Liver (tissue), 9 donors: ENCODE measurements around the gene OAS1. TPM values are rescaled to one million over a fixed set of nuclear protein-coding genes. Genes with fewer than 3 reads are reported as not detected.
A peak's percentile ranks its signal among the peaks of the same experiment; 100 is the strongest.

ENCODE experiments used
- DNase-seq: peaks from one replicate; pipeline ENCODE4 v3.0.0-alpha.2; 2017; ENCODE audit warnings: low spot score
- H3K27ac ChIP-seq, 2 donors: one replicate each; pipeline ENCODE4 v1.7.0; 2013; ENCODE audit warnings: inconsistent platforms in 2 of 2, low read length in 2 of 2, control low read depth in 1 of 2, low read depth in 1 of 2, mild to moderate bottlenecking in 1 of 2
- H3K27me3 ChIP-seq, 4 donors: one replicate each; pipeline versions ENCODE4 v1.6.1 to v1.7.0; 2013; ENCODE audit warnings: low read length in 3 of 4, inconsistent platforms in 1 of 4, mild to moderate bottlenecking in 1 of 4, moderate library complexity in 1 of 4; ENCODE audit not compliant: control insufficient read depth in 4 of 4, insufficient read depth in 4 of 4
- H3K36me3 ChIP-seq, 4 donors: one replicate each; pipeline versions ENCODE4 v1.6.1 to v1.7.0; 2013; ENCODE audit warnings: low read length in 3 of 4, mild to moderate bottlenecking in 3 of 4, low read depth in 1 of 4, moderate library complexity in 1 of 4; ENCODE audit not compliant: control insufficient read depth in 4 of 4, insufficient read depth in 3 of 4
- H3K4me1 ChIP-seq, 4 donors: one replicate each; pipeline versions ENCODE4 v1.6.1 to v1.7.0; 2013; ENCODE audit warnings: low read length in 3 of 4, mild to moderate bottlenecking in 3 of 4, moderate library complexity in 1 of 4; ENCODE audit not compliant: control insufficient read depth in 4 of 4, insufficient read depth in 4 of 4
- H3K4me3 ChIP-seq, 3 donors: one replicate each; pipeline versions ENCODE4 v1.6.1 to v1.7.0; 2013; ENCODE audit warnings: low read length in 3 of 3, control low read depth in 1 of 3, low read depth in 1 of 3, mild to moderate bottlenecking in 1 of 3
- H3K9ac ChIP-seq, 2 donors: one replicate each; pipeline ENCODE4 v1.7.0; 2013; ENCODE audit warnings: low read length in 2 of 2, mild to moderate bottlenecking in 2 of 2, moderate library complexity in 2 of 2, control low read depth in 1 of 2, low read depth in 1 of 2
- H3K9me3 ChIP-seq, 4 donors: one replicate each; pipeline versions ENCODE4 v1.6.1 to v1.7.0; 2013; ENCODE audit warnings: low read length in 3 of 4; ENCODE audit not compliant: control insufficient read depth in 4 of 4
- EGR1 ChIP-seq, 2 donors: IDR thresholded peaks; 2 replicates each; pipeline ENCODE4 v1.6.1; 2016 to 2018; ENCODE audit warnings: antibody characterized with exemption in 2 of 2, low read depth in 2 of 2
- FOXA1 ChIP-seq: IDR thresholded peaks from 2 replicates; pipeline ENCODE4 v1.6.1; 2016; ENCODE audit warnings: antibody characterized with exemption
- HNF4A ChIP-seq, 2 donors: conservative IDR thresholded peaks; 2 replicates each; pipeline ENCODE4 v1.6.1; 2016; ENCODE audit warnings: antibody characterized with exemption in 2 of 2, mild to moderate bottlenecking in 2 of 2
- HNF4G ChIP-seq: IDR thresholded peaks from 2 replicates; pipeline ENCODE4 v1.6.1; 2016; ENCODE audit warnings: antibody characterized with exemption
- JUND ChIP-seq, 2 donors: IDR thresholded peaks; 2 replicates each; pipeline ENCODE4 v1.6.1; 2016; ENCODE audit warnings: antibody characterized with exemption in 2 of 2
- NR2F2 ChIP-seq: IDR thresholded peaks from 2 replicates; pipeline ENCODE4 v1.6.1; 2016; ENCODE audit warnings: antibody characterized with exemption
- RXRA ChIP-seq, 2 donors: IDR thresholded peaks; 2 replicates each; pipeline ENCODE4 v1.6.1; 2017 to 2018; ENCODE audit warnings: antibody characterized with exemption in 2 of 2, mild to moderate bottlenecking in 1 of 2
- SP1 ChIP-seq: IDR thresholded peaks from 2 replicates; pipeline ENCODE4 v1.6.1; 2018; ENCODE audit warnings: antibody characterized with exemption, mild to moderate bottlenecking
- TAF1 ChIP-seq: conservative IDR thresholded peaks from 2 replicates; pipeline ENCODE4 v1.6.1; 2016; ENCODE audit warnings: antibody characterized with exemption, mild to moderate bottlenecking
- YY1 ChIP-seq: IDR thresholded peaks from 2 replicates; pipeline ENCODE4 v1.6.1; 2016; ENCODE audit warnings: antibody characterized with exemption, mild to moderate bottlenecking
- WGBS: extraction: QIAGEN DNeasy Blood & Tissue Kit; methylation state at CpG from one replicate; pipeline ENCODE4 v1.1.7; 2013; 5-methylcytosine and 5-hydroxymethylcytosine counted together
- polyA plus RNA-seq, 2 donors: library from polyadenylated mRNA; stranded (reverse) in 1 of 2; unstranded in 1 of 2; fragments of 200-250 nt in 1 of 2; fragments of >200 nt in 1 of 2; fragmentation: Nextera tagmentation in 1 of 2; extraction: Ambion mirVana in 1 of 2; gene quantifications; one replicate each; pipeline versions ENCODE4 v1.2.1 to v1.2.3, GENCODE V29; 2013 to 2015
- total RNA-seq, 2 donors: library from RNA; depleted of rRNA; stranded (reverse); fragments of >200 nt; gene quantifications; one replicate each; pipeline ENCODE4 v1.2.3, GENCODE V29; 2014
- TF ChIP-seq, protein P1 (sequence below): IDR thresholded peaks from 2 replicates; pipeline ENCODE4 v1.6.1; 2016; ENCODE audit warnings: antibody characterized with exemption, mild to moderate bottlenecking
- TF ChIP-seq, protein P2 (sequence below): fragments of 150-350 bp; IDR thresholded peaks from 2 replicates; pipeline ENCODE4 v1.5.1; 2017; ENCODE audit warnings: improper control_type of control experiment, low read depth, low read length; ENCODE audit not compliant: missing input control
- TF ChIP-seq, protein P3 (sequence below): IDR thresholded peaks from 2 replicates; pipeline ENCODE4 v1.6.1; 2016; ENCODE audit warnings: antibody characterized with exemption
- donor health status: healthy.
- donor health status: healthy.
- donor health status: healthy.
- donor health status: healthy.
- donor health status: healthy.

Gene OAS1
- total and polyA plus RNA-seq, 4 donors, result 20.5 to 26.0 (median 23.4) TPM

- H3K27ac ChIP-seq, result no peak overlapping the region
- no peaks in the 10 kb centered on the region for H3K9me3 ChIP-seq
- no peak for DNase-seq
- H3K36me3 ChIP-seq, result no peaks in the 10 kb centered on the region
- TF ChIP-seq HNF4G, result no peak
- TF ChIP-seq, protein P1, sequence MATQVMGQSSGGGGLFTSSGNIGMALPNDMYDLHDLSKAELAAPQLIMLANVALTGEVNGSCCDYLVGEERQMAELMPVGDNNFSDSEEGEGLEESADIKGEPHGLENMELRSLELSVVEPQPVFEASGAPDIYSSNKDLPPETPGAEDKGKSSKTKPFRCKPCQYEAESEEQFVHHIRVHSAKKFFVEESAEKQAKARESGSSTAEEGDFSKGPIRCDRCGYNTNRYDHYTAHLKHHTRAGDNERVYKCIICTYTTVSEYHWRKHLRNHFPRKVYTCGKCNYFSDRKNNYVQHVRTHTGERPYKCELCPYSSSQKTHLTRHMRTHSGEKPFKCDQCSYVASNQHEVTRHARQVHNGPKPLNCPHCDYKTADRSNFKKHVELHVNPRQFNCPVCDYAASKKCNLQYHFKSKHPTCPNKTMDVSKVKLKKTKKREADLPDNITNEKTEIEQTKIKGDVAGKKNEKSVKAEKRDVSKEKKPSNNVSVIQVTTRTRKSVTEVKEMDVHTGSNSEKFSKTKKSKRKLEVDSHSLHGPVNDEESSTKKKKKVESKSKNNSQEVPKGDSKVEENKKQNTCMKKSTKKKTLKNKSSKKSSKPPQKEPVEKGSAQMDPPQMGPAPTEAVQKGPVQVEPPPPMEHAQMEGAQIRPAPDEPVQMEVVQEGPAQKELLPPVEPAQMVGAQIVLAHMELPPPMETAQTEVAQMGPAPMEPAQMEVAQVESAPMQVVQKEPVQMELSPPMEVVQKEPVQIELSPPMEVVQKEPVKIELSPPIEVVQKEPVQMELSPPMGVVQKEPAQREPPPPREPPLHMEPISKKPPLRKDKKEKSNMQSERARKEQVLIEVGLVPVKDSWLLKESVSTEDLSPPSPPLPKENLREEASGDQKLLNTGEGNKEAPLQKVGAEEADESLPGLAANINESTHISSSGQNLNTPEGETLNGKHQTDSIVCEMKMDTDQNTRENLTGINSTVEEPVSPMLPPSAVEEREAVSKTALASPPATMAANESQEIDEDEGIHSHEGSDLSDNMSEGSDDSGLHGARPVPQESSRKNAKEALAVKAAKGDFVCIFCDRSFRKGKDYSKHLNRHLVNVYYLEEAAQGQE, result peak; percentile 96
- no peak overlapping the region for H3K4me3 ChIP-seq
- no peak overlapping the region for H3K9ac ChIP-seq
- 49% methylated on average over 5 of the region's 5 CpGs for WGBS
- H3K27me3 ChIP-seq, result peaks cover 0 to 1% (median 0%) of the 10 kb centered on the region in 4 donors
- H3K4me1 ChIP-seq, result no peaks in the 10 kb centered on the region
Observed at GRCh38 chr12:112868459-112869041, 38.2 kb upstream of the OAS1 start.

- 68% methylated on average over 2 of the region's 2 CpGs for WGBS
- Histone ChIP-seq H3K36me3 (no peaks in the 10 kb centered on the region), H3K9ac (no peak overlapping the region), H3K4me1 (no peaks in the 10 kb centered on the region), H3K9me3 (no peaks in the 10 kb centered on the region), H3K4me3 (no peak overlapping the region), H3K27ac (no peak overlapping the region), H3K27me3 (peaks cover 0 to 1% (median 0%) of the 10 kb centered on the region in 4 donors)
- DNase-seq, result no peak
- no peak for TF ChIP-seq HNF4A (conservative IDR thresholded peaks at IDR 0.05)
- TF ChIP-seq SP1, result no peak
- TF ChIP-seq HNF4G, result no peak
- no peak for TF ChIP-seq NR2F2
- no peak for TF ChIP-seq JUND (IDR thresholded peaks at IDR 0.05)
- TF ChIP-seq, protein P2, sequence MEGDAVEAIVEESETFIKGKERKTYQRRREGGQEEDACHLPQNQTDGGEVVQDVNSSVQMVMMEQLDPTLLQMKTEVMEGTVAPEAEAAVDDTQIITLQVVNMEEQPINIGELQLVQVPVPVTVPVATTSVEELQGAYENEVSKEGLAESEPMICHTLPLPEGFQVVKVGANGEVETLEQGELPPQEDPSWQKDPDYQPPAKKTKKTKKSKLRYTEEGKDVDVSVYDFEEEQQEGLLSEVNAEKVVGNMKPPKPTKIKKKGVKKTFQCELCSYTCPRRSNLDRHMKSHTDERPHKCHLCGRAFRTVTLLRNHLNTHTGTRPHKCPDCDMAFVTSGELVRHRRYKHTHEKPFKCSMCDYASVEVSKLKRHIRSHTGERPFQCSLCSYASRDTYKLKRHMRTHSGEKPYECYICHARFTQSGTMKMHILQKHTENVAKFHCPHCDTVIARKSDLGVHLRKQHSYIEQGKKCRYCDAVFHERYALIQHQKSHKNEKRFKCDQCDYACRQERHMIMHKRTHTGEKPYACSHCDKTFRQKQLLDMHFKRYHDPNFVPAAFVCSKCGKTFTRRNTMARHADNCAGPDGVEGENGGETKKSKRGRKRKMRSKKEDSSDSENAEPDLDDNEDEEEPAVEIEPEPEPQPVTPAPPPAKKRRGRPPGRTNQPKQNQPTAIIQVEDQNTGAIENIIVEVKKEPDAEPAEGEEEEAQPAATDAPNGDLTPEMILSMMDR, result no peak
- TF ChIP-seq, protein P3, sequence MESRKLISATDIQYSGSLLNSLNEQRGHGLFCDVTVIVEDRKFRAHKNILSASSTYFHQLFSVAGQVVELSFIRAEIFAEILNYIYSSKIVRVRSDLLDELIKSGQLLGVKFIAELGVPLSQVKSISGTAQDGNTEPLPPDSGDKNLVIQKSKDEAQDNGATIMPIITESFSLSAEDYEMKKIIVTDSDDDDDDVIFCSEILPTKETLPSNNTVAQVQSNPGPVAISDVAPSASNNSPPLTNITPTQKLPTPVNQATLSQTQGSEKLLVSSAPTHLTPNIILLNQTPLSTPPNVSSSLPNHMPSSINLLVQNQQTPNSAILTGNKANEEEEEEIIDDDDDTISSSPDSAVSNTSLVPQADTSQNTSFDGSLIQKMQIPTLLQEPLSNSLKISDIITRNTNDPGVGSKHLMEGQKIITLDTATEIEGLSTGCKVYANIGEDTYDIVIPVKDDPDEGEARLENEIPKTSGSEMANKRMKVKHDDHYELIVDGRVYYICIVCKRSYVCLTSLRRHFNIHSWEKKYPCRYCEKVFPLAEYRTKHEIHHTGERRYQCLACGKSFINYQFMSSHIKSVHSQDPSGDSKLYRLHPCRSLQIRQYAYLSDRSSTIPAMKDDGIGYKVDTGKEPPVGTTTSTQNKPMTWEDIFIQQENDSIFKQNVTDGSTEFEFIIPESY, result no peak
- TF ChIP-seq YY1, result no peak
- TF ChIP-seq TAF1, result no peak
Observed at GRCh38 chr12:112869091-112869490, 37.7 kb upstream of the OAS1 start.

DNA sequence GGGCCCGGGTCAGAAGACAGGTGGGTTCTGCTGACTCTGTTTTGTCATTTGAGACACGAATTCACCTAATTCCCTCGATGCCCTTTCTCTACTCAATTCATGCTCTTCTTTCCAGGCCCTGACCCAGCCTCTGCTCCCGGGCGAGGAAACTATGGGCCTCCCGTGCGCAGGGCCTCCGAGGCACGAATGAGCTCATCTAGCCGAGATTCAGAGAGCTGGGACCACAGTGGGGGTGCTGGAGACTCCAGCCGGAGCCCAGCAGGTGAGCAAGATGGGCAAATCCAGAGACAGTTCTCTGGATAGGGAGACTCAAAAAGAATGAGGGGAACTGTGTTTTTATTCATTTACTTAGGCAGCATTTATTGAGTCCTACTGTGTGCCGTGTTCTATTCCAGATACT, 37.0 kb upstream of the OAS1 start:
- WGBS, result 70% methylated on average over 12 of the region's 12 CpGs
- no peak for DNase-seq
- no peak overlapping the region for H3K4me3 ChIP-seq
- no peak overlapping the region for H3K27ac ChIP-seq
- no peaks in the 10 kb centered on the region for H3K4me1 ChIP-seq
- TF ChIP-seq, protein P1, result no peak
- no peak for TF ChIP-seq RXRA (IDR thresholded peaks at IDR 0.05)
- TF ChIP-seq HNF4G, result no peak
- no peak for TF ChIP-seq NR2F2
- TF ChIP-seq FOXA1, result no peak
- no peak for TF ChIP-seq TAF1
- TF ChIP-seq, protein P2, result no peak
- no peak for TF ChIP-seq EGR1 (IDR thresholded peaks at IDR 0.05; ENCODE audit: low read depth in 2 of 2)
- no peak overlapping the region for H3K9ac ChIP-seq
- H3K36me3 ChIP-seq, result no peaks in the 10 kb centered on the region
- H3K9me3 ChIP-seq, result no peaks in the 10 kb centered on the region
- H3K27me3 ChIP-seq, result peaks cover 0 to 1% (median 0%) of the 10 kb centered on the region in 4 donors
